Neural progenitor cell (in vitro differentiated cells): ENCODE measurements around the gene EEF1G.

Experiments
- CTCF ChIP-seq: fragments of 200-600 bp; sonication (generic); IDR thresholded peaks from 2 replicates; pipeline ENCODE4 v1.5.1; 2017; ENCODE audit warnings: antibody characterized with exemption, mild to moderate bottlenecking
- EZH2 ChIP-seq: fragments of 200-600 bp; sonication (generic); IDR thresholded peaks from 2 replicates; pipeline ENCODE4 v1.6.1; 2017; ENCODE audit warnings: antibody characterized with exemption, mild to moderate bottlenecking, moderate library complexity
- EZH2phosphoT487 ChIP-seq: fragments of 200-600 bp; sonication (generic); IDR thresholded peaks from 2 replicates; pipeline ENCODE4 v1.6.1; 2017; ENCODE audit warnings: antibody characterized with exemption

DNA sequence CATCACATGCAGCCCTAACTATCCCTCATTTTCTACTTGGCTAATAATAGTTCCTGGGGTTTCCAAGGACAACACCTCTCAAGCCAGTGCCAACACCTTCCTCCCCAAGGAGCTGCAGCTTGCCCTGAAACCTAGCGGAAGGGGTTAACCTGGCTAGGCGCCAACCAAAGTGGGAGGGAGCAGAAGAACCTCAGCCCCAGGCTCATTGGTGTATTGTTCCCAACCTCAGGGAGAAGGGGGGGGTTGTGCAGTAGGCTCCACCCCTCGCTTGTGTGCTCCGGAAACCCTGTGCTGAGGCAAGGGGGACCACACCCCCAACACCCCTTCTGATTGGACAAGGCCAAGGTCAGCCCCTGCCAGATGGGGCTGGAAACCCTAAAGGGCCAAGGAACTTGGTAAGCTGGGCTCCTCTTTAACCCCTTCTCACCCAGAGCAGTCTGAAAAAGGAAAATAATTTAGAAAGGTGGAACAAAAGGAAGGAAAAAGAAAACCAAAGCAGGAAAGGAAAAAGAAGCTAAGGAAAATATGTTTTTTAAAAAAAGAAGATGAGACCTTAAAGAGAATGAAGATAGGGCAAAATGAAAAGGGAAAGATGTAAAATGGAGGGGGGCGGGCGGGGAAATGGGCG, 25.5 kb upstream of the EEF1G start:
- no peak for TF ChIP-seq CTCF
- TF ChIP-seq EZH2, result no peak
- TF ChIP-seq EZH2phosphoT487, result no peak
